HCT116 (cell line): Measurements from ENCODE around the gene WDR27.

Experiments
- POLR2A ChIP-seq: IDR thresholded peaks from 2 replicates; pipeline ENCODE4 v1.7.0; 2011; ENCODE audit warnings: borderline replicate concordance; ENCODE audit not compliant: insufficient read depth, insufficient read length; ENCODE audit errors: extremely low read depth
- ZNF274 ChIP-seq: fragments of 200-500 bp; sonication (Bioruptor generic); IDR thresholded peaks from 2 replicates; pipeline ENCODE4 v1.6.1; 2014; ENCODE audit warnings: mild to moderate bottlenecking, low read depth, low read length, inconsistent platforms
- TF ChIP-seq, protein P1 (sequence below), 3 experiments: fragments of 200-600 bp in 1 of 3; sonication (generic) in 1 of 3; IDR thresholded peaks in 2 of 3; conservative IDR thresholded peaks in 1 of 3; 2 replicates each; pipeline ENCODE4 v1.5.1; 2012 to 2017; ENCODE audit warnings: low read depth in 2 of 3, low read length in 2 of 3, antibody characterized with exemption in 1 of 3, borderline replicate concordance in 1 of 3, control low read depth in 1 of 3, mild to moderate bottlenecking in 1 of 3, mixed read lengths in 1 of 3, mixed run types in 1 of 3, moderate library complexity in 1 of 3; ENCODE audit not compliant: insufficient read depth in 1 of 3
- TF ChIP-seq, protein P2 (sequence below): IDR thresholded peaks from 2 replicates; pipeline ENCODE4 v1.6.1; 2012

DNA sequence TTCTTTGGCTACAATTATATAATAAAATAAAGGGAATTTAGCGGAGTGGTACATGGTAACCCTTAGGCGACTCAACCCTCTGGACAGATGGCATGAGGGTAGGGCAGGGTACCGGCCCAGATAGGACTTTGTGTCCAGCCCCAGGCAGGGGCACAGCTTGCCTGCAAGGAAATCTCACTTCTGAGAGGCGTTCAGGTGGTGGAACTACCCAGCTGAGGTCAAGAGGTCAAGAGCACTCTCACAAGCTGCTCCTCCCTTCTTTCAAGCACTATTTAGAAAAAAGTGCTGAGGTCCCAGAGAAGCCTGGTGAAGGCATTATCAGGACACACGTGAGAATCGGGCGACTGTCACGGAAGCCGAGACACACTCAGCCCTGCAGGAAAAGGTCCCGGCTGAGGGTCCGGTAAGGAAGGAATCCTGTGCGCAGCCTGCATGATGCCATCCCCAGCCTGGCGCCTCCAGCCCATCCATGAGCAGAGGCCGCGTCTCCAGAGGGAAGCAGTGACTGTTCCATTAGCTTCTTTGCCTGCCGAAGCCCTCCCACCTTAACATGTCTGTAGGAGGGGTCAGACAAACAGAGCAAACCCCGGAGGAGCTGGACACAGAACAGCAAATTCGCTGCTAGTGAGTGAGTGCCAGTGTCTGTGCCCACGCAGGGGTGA, 54.8 kb downstream of the WDR27 start:
- no peak for TF ChIP-seq ZNF274
- TF ChIP-seq, protein P1, sequence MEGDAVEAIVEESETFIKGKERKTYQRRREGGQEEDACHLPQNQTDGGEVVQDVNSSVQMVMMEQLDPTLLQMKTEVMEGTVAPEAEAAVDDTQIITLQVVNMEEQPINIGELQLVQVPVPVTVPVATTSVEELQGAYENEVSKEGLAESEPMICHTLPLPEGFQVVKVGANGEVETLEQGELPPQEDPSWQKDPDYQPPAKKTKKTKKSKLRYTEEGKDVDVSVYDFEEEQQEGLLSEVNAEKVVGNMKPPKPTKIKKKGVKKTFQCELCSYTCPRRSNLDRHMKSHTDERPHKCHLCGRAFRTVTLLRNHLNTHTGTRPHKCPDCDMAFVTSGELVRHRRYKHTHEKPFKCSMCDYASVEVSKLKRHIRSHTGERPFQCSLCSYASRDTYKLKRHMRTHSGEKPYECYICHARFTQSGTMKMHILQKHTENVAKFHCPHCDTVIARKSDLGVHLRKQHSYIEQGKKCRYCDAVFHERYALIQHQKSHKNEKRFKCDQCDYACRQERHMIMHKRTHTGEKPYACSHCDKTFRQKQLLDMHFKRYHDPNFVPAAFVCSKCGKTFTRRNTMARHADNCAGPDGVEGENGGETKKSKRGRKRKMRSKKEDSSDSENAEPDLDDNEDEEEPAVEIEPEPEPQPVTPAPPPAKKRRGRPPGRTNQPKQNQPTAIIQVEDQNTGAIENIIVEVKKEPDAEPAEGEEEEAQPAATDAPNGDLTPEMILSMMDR (IDR thresholded peaks at IDR 0.05 in 2 of 3, conservative IDR thresholded peaks at IDR 0.05 in 1 of 3; ENCODE audit: borderline replicate concordance in 1 of 3, insufficient read depth in 1 of 3, low read depth in 2 of 3, low read length in 2 of 3), result no peak
- TF ChIP-seq, protein P2, sequence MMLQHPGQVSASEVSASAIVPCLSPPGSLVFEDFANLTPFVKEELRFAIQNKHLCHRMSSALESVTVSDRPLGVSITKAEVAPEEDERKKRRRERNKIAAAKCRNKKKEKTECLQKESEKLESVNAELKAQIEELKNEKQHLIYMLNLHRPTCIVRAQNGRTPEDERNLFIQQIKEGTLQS, result no peak
- TF ChIP-seq POLR2A, result no peak
